Aorta (tissue), 5 donors: ENCODE measurements around the gene ABCC4. TPM values are rescaled to one million over a fixed set of nuclear protein-coding genes. Genes with fewer than 3 reads are reported as not detected.
"Not testable (repeated sequence)": the region's sequence is repeated elsewhere in the genome, so short reads cannot be mapped to it uniquely, and the experiment has no call there.

Source experiments
- ATAC-seq: fragments of 200-7000 bp; cut with Tn5 transposase; one replicate; pipeline ENCODE4 v1.9.1; 2022; ENCODE audit warnings: moderate library complexity; ENCODE audit not compliant: low FRiP score
- DNase-seq, 2 donors: peaks; one replicate each; pipeline ENCODE4 v3.0.0-alpha.2; 2020
- H3K27ac ChIP-seq, 2 donors: one replicate each; pipeline ENCODE4 v1.5.1; 2013; ENCODE audit warnings: low read length in 2 of 2, mild to moderate bottlenecking in 2 of 2, moderate library complexity in 2 of 2, control low read depth in 1 of 2, inconsistent platforms in 1 of 2, low read depth in 1 of 2
- H3K27me3 ChIP-seq, 2 donors: one replicate each; pipeline ENCODE4 v1.6.1; 2013; ENCODE audit warnings: control low read depth in 1 of 2, low read length in 1 of 2, mild to moderate bottlenecking in 1 of 2, moderate library complexity in 1 of 2; ENCODE audit not compliant: insufficient read depth in 2 of 2, control insufficient read depth in 1 of 2
- H3K36me3 ChIP-seq, 2 donors: one replicate each; pipeline ENCODE4 v1.6.1; 2013; ENCODE audit warnings: control low read depth in 1 of 2, low read length in 1 of 2, mild to moderate bottlenecking in 1 of 2; ENCODE audit not compliant: insufficient read depth in 2 of 2, control insufficient read depth in 1 of 2
- H3K4me1 ChIP-seq, 2 donors: one replicate each; pipeline ENCODE4 v1.6.1; 2013; ENCODE audit warnings: low read length in 2 of 2, control low read depth in 1 of 2, mild to moderate bottlenecking in 1 of 2, moderate library complexity in 1 of 2; ENCODE audit not compliant: insufficient read depth in 2 of 2, control insufficient read depth in 1 of 2
- H3K4me3 ChIP-seq, 2 donors: one replicate each; pipeline ENCODE4 v1.5.1; 2013; ENCODE audit warnings: low read length in 2 of 2, control low read depth in 1 of 2, mild to moderate bottlenecking in 1 of 2
- H3K9me3 ChIP-seq: one replicate; pipeline ENCODE4 v1.6.1; 2013; ENCODE audit warnings: mild to moderate bottlenecking, low read length; ENCODE audit not compliant: control insufficient read depth
- WGBS, 2 donors: extraction: QIAGEN DNeasy Blood & Tissue Kit; methylation state at CpG; one replicate each; pipeline ENCODE4 v1.1.7; 2013; 5-methylcytosine and 5-hydroxymethylcytosine counted together
- intact Hi-C, 2 donors: fragments of 100-400 bp; cut with DNase I; formaldehyde crosslinking; loops; one replicate each; pipeline versions ENCODE4 v1.14.2 to v1.15.0; 2022
- polyA plus RNA-seq, 2 donors: library from polyadenylated mRNA; stranded (reverse); fragments of 200-250 nt; gene quantifications; one replicate each; pipeline ENCODE4 v1.2.3, GENCODE V29; 2013
- total RNA-seq, 2 donors: library from RNA; stranded (reverse); fragmentation: NEBNext Ultra II Directional; extraction: Animal tissue kit (Norgen Biotek cat#: 25700); gene quantifications; one replicate each; pipeline ENCODE4 v1.2.1, GENCODE V29; 2021
- donor health status: healthy with polysubstance abuse.
- donor health status: Bipolar disorder and iron deficiency.
- donor health status: DM: no; HTN: no; CAD: no.
- donor health status: DM: no; HTN: no; CAD: no.
- donor health status: DM: yes; HTN: yes; CAD: no.

ABCC4 gene
- total and polyA plus RNA-seq, 4 donors, result 0.38 to 18.6 (median 5.9) TPM

DNA sequence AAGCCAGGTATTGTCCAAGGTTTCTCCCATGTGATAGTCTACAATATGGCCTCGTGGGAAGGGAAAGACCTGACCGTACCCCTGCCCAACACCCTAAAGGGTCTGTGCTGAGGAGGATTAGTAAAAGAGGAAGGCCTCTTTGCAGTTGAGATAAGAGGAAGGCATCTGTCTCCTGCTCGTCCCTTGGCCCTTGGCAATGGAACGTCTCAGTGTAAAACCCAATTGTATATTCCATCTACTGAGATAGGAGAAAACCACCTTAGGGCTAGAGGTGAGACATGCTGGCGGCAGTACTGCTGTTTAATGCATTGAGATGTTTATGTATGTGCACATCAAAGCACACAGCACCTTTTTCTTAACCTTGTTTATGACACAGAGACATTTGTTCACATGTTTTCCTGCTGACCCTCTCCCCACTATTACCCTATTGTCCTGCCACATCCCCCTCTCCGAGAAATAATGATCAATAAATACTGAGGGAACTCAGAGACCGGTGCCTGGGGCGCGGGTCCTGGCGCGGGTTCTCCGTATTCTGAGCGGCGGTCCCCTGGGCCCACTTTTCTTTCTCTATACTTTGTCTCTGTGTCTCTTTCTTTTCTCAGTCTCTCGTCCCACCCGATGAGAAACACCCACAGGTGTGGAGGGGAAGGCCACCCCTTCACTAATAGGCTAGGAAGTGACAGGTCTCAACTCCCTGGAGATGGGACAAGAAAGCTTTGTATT lies 32.7 kb downstream of the ABCC4 start:
- WGBS, 2 donors, result 87% methylated on average over 16 of the region's 16 CpGs
- H3K4me3 ChIP-seq, H3K36me3 ChIP-seq, intact Hi-C loops, H3K4me1 ChIP-seq, H3K27me3 ChIP-seq, H3K9me3 ChIP-seq, ATAC-seq, H3K27ac ChIP-seq: not testable (repeated sequence)
- peak in 1 of 2 donors; percentile 57 for DNase-seq

DNA sequence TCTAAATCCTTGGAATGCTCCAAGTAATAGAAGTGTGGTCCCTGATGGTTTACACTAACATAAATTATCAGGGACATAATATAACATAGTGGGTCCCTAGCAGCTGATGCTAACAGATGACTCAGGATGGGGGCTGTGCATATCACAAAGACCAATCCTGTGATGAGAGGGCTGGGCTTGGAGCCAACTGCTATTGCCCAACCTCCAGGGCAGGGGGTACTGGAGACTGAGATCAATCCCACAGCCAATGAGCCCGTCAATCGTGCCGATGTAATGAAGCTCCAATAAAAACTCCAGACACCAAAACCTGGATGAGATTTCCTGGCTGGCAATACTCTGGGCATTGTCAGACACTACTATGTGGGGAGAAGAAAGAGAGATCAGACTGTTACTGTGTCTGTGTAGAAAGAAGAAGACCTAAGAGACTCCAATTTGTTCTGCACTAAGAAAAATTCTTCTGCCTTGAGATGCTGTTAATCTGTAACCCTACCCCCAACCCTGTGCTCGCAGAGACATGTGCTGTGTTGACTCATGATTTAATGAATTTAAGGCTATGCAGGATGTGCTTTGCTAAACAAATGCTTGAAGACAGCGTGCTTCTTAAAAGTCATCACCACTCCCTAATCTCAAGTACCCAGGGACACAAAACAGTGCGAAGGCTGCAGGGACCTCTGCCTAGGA lies 33.4 kb downstream of the ABCC4 start:
- Histone ChIP-seq H3K9me3 (no peaks in the 10 kb centered on the region), H3K27ac (no peak overlapping the region), H3K36me3 (no peaks in the 10 kb centered on the region), H3K4me1 (no peaks in the 10 kb centered on the region), H3K27me3 (no peaks in the 10 kb centered on the region), H3K4me3 (no peak overlapping the region)
- no peak for ATAC-seq
- DNase-seq, result peak in 1 of 2 donors; percentile 60
- intact Hi-C loops, result no loop called here
- 72 to 73% methylated on average over 6 of the region's 6 CpGs for WGBS, 2 donors

- H3K27me3 ChIP-seq, result no peaks in the 10 kb centered on the region
- 76 to 81% methylated on average over 3 of the region's 3 CpGs for WGBS, 2 donors
- H3K4me3 ChIP-seq, result no peak overlapping the region
- H3K4me1 ChIP-seq, result no peaks in the 10 kb centered on the region
- ATAC-seq (no peak), DNase-seq (no peak)
- intact Hi-C loops, result no loop called here
- no peaks in the 10 kb centered on the region for H3K9me3 ChIP-seq
- no peaks in the 10 kb centered on the region for H3K36me3 ChIP-seq
- H3K27ac ChIP-seq, result no peak overlapping the region
These were observed 37.0 kb downstream of the ABCC4 start for GRCh38 chr13:95264225-95264624.

GRCh38 chr13:95262837-95263384 lies 38.3 kb downstream of the ABCC4 start:
- no peaks in the 10 kb centered on the region for H3K27me3 ChIP-seq
- no peaks in the 10 kb centered on the region for H3K4me1 ChIP-seq
- H3K27ac ChIP-seq, result no peak overlapping the region
- no peak for DNase-seq
- no peaks in the 10 kb centered on the region for H3K36me3 ChIP-seq
- no peaks in the 10 kb centered on the region for H3K9me3 ChIP-seq
- 86 to 93% methylated on average over 9 of the region's 9 CpGs for WGBS, 2 donors
- ATAC-seq, result no peak
- intact Hi-C loops, result no loop called here
- no peak overlapping the region for H3K4me3 ChIP-seq

DNA sequence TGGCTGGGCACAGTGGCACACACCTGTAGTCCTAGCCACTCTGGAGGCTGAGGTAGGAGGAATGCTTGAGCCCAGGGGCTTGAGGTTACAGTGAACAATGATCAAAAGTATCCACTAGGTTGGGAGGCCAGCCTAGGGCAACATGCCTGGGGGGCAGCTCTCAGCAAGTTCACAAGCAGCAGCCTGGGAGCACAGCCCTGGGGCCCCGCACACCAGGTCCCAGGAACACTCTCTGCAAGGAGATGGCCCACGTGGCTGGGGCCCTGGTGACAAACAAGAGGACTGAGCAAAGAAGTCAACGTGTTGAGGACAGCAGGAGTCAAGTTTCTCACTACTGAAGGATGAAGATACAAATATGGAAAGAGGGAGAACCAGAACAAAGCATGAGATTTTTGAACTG lies 39.3 kb downstream of the ABCC4 start:
- intact Hi-C loops, result no loop called here
- Histone ChIP-seq H3K4me3 (no peak overlapping the region), H3K9me3 (no peaks in the 10 kb centered on the region), H3K27ac (no peak overlapping the region), H3K4me1 (no peaks in the 10 kb centered on the region), H3K27me3 (no peaks in the 10 kb centered on the region), H3K36me3 (no peaks in the 10 kb centered on the region)
- peak in 1 of 2 donors; percentile 37 for DNase-seq
- whole genome bisulfite sequencing, 2 donors, result 47 to 53% methylated on average over 3 of the region's 3 CpGs
- ATAC-seq, result no peak

DNA sequence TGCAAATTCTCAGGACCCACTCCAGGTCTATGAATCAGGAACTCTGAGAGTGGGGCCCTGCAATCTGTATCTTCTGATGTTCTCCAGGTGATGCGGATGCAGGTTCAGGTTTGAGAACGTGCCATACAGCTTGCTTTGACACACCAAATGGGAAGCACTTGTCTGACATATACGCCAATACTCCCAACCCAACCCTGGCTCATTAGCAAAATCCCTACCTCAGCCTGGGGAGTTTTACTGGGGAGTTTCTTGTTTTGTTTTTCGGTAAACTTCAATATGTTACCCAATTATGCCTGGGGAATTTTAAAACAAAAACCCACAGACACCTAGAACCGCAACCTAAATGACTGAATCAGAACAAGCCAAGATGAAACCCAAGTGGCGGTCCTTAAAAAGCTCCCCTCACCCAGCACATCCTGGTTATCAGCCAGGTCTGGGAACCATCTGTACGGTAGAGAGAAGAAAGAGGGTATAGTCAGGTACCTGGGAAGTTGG lies 41.2 kb downstream of the ABCC4 start:
- H3K27ac ChIP-seq, result no peak overlapping the region
- H3K4me1 ChIP-seq, result no peaks in the 10 kb centered on the region
- H3K4me3 ChIP-seq, result no peak overlapping the region
- WGBS, 2 donors, result 90 to 93% methylated on average over 7 of the region's 7 CpGs
- DNase-seq (no peak), ATAC-seq (no peak)
- H3K36me3 ChIP-seq, result no peaks in the 10 kb centered on the region
- H3K9me3 ChIP-seq, result no peaks in the 10 kb centered on the region
- H3K27me3 ChIP-seq, result no peaks in the 10 kb centered on the region
- intact Hi-C loops, result no loop called here

- intact Hi-C loops, result no loop called here
- Histone ChIP-seq H3K4me3 (no peak overlapping the region), H3K27ac (no peak overlapping the region), H3K36me3 (no peaks in the 10 kb centered on the region), H3K27me3 (no peaks in the 10 kb centered on the region), H3K9me3 (no peaks in the 10 kb centered on the region), H3K4me1 (no peaks in the 10 kb centered on the region)
- DNase-seq, result no peak
- no peak for ATAC-seq
- WGBS, 2 donors, result 61 to 66% methylated on average over 9 of the region's 9 CpGs
These were observed 42.5 kb downstream of the ABCC4 start for GRCh38 chr13:95258619-95259194.

- no peak for DNase-seq
- no peaks in the 10 kb centered on the region for H3K36me3 ChIP-seq
- intact Hi-C loops, result no loop called here
- H3K27me3 ChIP-seq, result no peaks in the 10 kb centered on the region
- H3K4me3 ChIP-seq, result no peak overlapping the region
- H3K4me1 ChIP-seq, result no peaks in the 10 kb centered on the region
- no peak overlapping the region for H3K27ac ChIP-seq
- no peaks in the 10 kb centered on the region for H3K9me3 ChIP-seq
- WGBS, 2 donors, result 94 to 95% methylated on average over 5 of the region's 5 CpGs
- no peak for ATAC-seq
These were observed 43.2 kb downstream of the ABCC4 start for GRCh38 chr13:95258098-95258497.
